ENCODE data around the gene ATG10. TPM values are rescaled to one million over a fixed set of nuclear protein-coding genes. Genes with fewer than 3 reads are reported as not detected.

Gene ATG10
- total RNA-seq, 1 experiment from 2014 or later: 7.6 TPM

- Mint-ChIP-seq H3K4me1 (peaks cover 28 to 32% of the 10 kb centered on the region in 2 experiments), H3K36me3 (ENCODE audit: insufficient read depth in 1 of 3, low read depth in 3 of 3) (peaks cover 0 to 3% (median 0%) of the 10 kb centered on the region in 3 experiments; a peak in 2 of 7 replicates), H3K9me3 (no peaks in the 10 kb centered on the region), H3K4me3 (no peak overlapping the region), H3K27ac (peak overlapping the region; percentile 0 to 86 (median 1); a peak in 4 of 7 replicates), H3K27me3 (ENCODE audit: low read depth) (no peaks in the 10 kb centered on the region)
- no peaks in the 10 kb centered on the region for H3K79me2 ChIP-seq (ENCODE audit: insufficient read depth, low read length)
- H3K18ac ChIP-seq (ENCODE audit: insufficient read length, low read depth, low read length): no peak overlapping the region
- H3K9me3 ChIP-seq (ENCODE audit: control insufficient read depth, low read depth, low read length): no peaks in the 10 kb centered on the region
- H3K4ac ChIP-seq (ENCODE audit: low read depth, low read length): no peak overlapping the region
- no peak overlapping the region for H3K27ac ChIP-seq (ENCODE audit: insufficient read length, low read depth, low read length)
- H2BK12ac ChIP-seq (ENCODE audit: insufficient read length, low read depth, low read length): no peak overlapping the region
- no peaks in the 10 kb centered on the region for H3K27me3 ChIP-seq (ENCODE audit: insufficient read depth, low read length)
- no peak overlapping the region for H3K4me2 ChIP-seq (ENCODE audit: insufficient read depth, insufficient read length, low read length)
- no peaks in the 10 kb centered on the region for H3K23me2 ChIP-seq (ENCODE audit: insufficient read length, low read depth, low read length, poor library complexity, severe bottlenecking)
- no peak for DNase-seq
- H2BK120ac ChIP-seq (ENCODE audit: low read depth, low read length, poor library complexity, severe bottlenecking): no peak overlapping the region
- H3K14ac ChIP-seq (ENCODE audit: insufficient read depth, low read length): no peak overlapping the region
- WGBS (ENCODE audit: extremely low coverage, insufficient read length, low lambda C conversion rate): no CpG with 5 or more reads among the region's 3 CpGs
- H3K56ac ChIP-seq (ENCODE audit: insufficient read length, low read depth, low read length): no peak overlapping the region
- H2BK5ac ChIP-seq (ENCODE audit: insufficient read length, low read length): no peak overlapping the region
- no peak overlapping the region for H2AK5ac ChIP-seq (ENCODE audit: insufficient read length, low read length)
- TF ChIP-seq CTCF (conservative IDR thresholded peaks at IDR 0.05): no peak
- no peak overlapping the region for H4K91ac ChIP-seq (ENCODE audit: insufficient read length, low read depth, low read length)
- H3K23ac ChIP-seq (ENCODE audit: insufficient read length, low read depth, low read length): no peak overlapping the region
- no peak overlapping the region for H2BK20ac ChIP-seq (ENCODE audit: low read depth, low read length, poor library complexity, severe bottlenecking)
- no peak overlapping the region for H4K8ac ChIP-seq (replicated peaks; ENCODE audit: insufficient read length, low read depth, low read length)
- no peaks in the 10 kb centered on the region for H3K79me1 ChIP-seq (ENCODE audit: insufficient read depth, low read depth, low read length, poor library complexity, severe bottlenecking)
- no peaks in the 10 kb centered on the region for H4K20me1 ChIP-seq (ENCODE audit: control insufficient read depth, insufficient read depth, insufficient read length)
- H2AFZ ChIP-seq (ENCODE audit: low read length): no peak overlapping the region
- H2BK15ac ChIP-seq (ENCODE audit: low read depth, low read length): no peak overlapping the region
- H4K5ac ChIP-seq (ENCODE audit: insufficient read length, low read depth, low read length): no peak overlapping the region
- H3K4me1 ChIP-seq (ENCODE audit: insufficient read depth, low read length): peaks cover 3% of the 10 kb centered on the region
- H3K9ac ChIP-seq (ENCODE audit: extremely low read depth, insufficient read length, low read length): no peak overlapping the region
- no peak overlapping the region for H3T11ph ChIP-seq (ENCODE audit: low read length)
Observed at GRCh38 chr5:82257729-82258128, 285.9 kb downstream of the ATG10 start.

Data from H9 (cell line).